Astrocyte of the hippocampus (primary cell): Measurements from ENCODE around the gene RHEB.

ENCODE experiments used
- DNase-seq: peaks from one replicate; pipeline ENCODE4 v3.0.0; 2011; ENCODE audit warnings: low read depth, low spot score

Gene RHEB

GRCh38 chr7:151448261-151449252, 71.1 kb downstream of the RHEB start:
- peak; percentile 86 for DNase-seq

DNA sequence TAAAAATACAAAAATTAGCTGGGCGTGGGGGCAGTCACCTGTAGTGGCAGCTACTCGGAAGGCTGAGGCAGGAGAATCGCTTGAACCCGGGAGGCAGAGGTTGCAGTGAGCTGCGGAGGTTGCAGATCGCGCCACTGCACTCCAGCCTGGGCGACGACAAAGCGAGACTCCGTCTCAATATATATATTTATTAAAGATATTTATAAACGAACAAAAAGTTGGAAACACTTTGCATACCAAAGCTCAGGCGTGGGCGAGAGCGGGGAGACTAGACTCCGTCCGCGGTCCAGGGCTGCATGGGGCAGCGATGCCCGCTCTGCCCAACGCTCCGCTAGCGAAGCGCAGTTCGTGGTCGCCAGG, 71.8 kb downstream of the RHEB start:
- no peak for DNase-seq

DNA sequence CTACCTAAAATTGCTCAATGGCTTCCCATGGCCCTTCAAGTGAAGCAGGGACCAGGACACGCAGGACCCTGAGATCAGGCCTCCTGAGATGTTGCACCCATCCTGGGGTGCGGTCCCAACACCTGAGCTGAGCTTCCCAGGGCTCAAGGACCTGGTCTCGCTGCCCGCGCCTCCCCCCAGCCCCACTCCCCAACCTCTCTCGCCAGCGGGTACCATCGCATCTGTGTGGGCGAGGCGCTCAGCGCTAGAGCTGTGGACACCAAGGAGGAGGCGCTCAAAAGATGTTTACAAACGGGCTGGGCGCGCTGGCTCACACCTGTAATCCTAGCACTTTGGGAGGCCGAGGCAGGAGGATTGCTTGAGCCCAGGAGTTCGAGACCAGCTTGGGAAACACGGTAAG, 72.4 kb downstream of the RHEB start:
- DNase-seq: no peak

DNA sequence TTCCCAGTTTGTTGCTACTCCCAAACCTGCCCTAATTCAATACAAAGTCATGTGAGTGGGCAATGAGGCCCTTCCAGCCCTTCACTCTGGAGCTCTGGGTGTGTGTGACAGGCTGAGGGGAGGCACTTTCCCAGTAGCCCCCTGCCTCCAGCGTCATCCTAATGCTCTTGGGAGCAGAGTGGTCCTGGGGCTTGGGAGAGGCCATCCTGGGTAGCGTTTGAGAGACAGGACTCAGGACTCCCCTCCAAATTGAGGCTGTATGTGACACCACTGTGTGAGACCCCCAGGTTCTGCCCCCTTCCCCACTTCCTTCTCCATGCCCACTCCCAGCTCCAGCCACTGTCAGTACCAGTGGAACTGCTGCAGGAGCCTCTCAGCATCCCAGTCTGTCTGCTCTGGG, 73.3 kb downstream of the RHEB start:
- DNase-seq: no peak

DNA sequence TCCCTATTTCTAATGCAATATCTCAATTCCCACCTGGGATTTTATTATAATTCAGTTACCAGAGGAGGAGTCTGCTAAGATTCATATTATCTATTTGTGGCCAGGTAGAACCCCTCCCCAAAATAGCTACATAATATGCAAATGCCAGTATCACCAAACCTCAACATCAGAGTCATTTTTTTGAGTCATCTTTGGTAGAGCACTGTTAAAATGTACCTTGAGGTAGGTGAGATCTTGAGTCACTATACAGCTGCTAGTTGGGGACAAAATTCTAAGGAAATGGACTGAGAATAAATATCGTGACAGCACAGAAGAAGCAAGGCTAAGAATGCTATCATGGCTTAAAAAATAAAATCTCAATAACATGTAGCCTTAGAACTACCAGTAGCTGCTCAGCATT, 75.1 kb downstream of the RHEB start:
- DNase-seq: no peak

DNA sequence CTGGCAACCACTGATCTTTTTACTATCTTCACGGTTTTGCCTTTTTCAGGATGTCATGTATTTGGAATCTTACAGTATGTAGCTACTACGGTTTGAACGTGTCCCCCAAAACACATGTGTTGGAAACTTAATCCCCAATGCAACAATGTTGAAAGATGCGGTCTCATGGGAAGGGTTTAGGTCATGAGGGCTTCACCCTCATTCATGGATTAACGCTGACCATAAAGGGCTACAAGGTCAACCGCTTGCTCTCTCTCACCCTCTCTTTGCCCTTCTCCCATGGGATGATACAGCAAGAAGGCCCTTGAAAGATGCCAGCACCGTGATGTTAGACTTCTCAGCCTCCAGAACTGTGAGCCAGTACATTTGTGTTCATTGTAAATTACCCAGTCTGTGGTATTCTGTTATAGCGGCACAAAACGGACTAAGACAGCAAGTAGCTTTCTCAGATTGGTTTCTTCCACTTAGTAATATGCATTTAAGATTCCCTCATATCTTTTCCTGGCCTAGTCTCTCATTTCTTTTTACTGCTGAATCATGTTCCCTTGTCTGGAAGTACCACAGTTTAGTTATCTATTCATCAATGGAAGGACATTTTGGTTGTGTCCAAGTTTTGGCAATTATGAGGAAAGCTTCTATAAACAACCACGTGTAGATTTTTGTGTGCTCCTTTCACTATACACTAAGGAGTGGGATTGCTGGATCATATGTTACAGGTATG, 76.8 kb downstream of the RHEB start:
- DNase-seq: no peak

GRCh38 chr7:151440799-151441445, 78.8 kb downstream of the RHEB start:
- DNase-seq: peak; percentile 75

GRCh38 chr7:151439855-151440798, 79.6 kb downstream of the RHEB start, which contains the start of gene CRYGN:
TSS of gene CRYGN (minus strand) at chr7:151440141. CDS start at chr7:151439917, 224 bp downstream.
- DNase-seq: peak; percentile 71

GRCh38 chr7:151438864-151439601, 80.7 kb downstream of the RHEB start:
- no peak for DNase-seq

- DNase-seq: no peak
These were observed 81.7 kb downstream of the RHEB start for GRCh38 chr7:151437866-151438516.

DNA sequence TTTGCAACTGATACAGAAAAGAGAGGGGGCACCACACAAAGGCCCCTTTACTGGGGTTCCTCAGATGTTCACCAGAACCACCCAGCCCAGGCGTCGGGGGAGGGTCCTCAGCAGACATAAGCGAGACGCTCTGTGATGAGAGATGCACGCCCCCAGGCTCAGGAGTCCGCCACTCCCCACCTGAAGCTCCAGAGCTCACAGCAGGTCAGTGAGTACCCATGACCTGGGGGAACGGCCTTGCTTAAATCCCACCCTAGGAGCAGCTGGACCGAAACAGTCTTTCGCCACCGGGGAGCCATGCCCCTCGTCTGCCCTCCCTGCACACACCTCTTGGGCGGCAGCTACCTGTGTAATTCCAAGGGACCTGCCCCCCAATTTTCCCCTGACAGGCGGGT, 82.5 kb downstream of the RHEB start:
- no peak for DNase-seq

GRCh38 chr7:151436446-151437158, 83.1 kb downstream of the RHEB start:
- peak; percentile 46 for DNase-seq

DNA sequence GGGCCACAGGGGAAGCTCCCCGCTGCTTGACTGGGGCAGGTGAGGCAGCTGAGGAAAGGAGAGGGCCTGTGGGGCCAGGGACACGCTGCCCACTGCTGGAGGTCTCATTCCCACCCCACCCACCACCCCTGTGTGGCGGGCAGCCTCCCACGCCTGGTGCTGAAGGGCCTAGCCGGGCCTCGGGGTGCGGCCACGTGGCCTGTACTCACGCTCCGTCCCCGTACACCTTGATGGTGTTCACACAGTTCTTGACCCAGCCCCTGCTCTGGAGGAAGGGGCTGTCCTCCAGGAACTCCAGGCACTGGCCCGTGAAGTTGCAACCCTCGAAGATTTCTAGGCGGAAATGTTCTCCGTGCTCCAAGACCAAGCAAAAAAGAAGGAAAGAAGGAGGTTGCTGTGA, 83.7 kb downstream of the RHEB start:
- DNase-seq: no peak

DNA sequence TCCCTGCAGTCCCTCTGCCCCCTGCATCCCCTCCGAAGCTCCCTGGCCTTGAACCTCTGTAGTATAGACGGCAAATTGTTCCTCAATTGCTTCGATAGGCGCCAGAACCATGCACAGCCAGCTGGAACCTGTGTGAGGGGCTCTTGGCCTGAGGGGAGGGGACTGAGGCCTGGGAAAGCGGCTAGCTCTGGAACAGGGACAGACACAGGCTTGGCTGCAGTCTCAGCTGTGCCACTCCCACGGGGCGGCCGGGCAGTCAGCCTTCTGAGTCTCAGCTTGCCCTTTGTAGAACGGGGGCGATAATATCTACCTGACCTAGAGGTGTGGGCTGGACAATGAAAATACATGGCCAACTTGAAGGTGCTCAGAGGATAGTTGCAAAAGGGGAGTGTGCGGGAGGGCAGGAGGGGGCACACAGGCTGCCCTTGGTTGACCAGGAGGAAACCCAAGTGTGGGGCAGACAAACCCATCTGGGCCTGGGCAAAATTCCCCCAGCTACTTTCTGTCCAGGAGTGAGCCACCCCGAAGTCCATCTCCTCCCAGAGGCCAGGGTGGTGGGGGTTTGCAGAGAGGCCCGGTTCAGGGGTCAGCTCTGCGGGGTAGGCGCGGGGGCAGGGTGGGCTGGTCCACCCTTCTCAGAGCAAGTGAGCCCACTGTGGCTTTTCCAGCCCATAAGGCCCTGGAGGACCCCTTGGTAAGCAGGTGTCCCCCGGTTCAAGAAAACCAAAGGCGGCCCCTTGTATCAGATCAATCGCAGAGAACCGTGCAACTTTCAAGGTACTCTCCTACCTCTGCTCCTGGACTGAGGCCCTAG, 84.4 kb downstream of the RHEB start:
- DNase-seq: no peak

- DNase-seq: no peak
These were observed 85.1 kb downstream of the RHEB start for GRCh38 chr7:151434549-151434948.

DNA sequence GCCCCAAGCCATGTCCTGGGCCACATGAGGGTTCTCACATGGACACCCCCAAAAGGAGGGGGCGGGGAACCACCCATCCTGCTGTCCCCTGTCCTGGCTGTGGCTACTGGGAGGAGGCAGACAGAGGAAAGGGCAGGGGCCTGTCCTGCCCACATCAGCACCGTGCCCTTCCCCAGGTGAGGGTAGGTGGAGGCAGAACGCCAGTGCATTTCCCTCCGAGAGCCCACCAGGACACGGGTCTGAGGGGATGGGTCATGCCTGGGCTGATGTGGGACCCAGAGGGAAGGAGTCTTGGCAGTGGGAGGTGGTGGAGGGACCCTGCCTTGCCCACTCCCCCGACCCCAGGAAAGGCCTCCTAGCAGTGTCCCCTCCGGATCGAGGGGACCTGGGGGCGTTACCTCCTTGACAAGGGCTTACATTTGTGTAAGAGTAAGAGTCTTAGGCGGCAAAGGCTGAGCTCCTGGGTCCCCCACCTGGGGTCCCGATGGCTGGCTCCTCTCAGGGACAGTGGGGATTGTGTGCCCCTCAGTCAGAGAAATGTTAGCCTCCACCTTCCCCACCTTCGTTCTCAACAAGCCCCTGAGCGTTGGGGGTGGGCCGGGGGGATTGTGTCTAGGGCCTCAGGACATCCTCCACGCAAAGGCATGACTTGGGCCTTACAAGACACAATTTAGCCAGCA, 85.8 kb downstream of the RHEB start:
- no peak for DNase-seq

DNA sequence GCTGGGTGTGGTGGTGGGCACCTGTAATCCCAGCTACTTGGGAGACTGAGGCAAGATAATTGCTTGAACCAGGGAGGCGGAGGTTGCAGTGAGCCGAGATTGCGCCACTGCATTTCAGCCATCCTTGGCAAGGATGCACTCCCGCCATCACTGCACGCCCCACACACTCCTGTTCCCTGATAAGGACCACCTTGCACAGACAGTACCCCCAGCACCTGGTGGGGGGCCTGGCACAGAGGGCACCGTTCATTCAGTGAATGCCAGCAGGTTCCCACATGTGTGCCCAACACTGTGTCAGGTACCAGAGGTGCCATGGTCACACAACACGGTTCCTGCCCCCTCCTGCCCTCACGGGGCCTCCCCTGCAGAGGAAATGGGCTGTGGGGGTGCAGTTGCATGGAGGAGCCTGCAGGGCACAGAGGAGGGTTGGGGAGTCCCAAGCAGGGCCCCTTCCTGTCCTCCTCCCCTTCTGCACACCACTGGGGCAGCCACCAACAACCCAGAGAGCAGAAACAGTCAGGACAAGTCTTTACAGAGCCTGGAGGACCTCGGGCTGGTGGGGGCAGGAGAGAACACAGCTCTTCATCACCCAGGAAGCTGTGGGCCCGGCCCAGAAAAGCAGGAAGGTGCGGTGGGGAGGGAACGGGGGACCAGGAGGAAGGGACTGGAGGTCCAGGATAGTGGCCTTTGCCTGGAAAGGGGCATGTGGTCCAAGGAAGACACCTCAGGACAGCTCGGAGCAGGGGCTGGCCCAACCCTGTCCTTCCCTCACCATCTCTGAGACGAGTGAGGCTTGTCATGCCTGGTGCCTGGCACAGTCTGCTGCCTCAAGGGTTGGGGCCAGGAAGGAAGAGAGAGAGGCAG, 86.8 kb downstream of the RHEB start:
- no peak for DNase-seq
